Lower lobe of right lung (tissue), 2 donors: Measurements from ENCODE around the gene HYPK. TPM values are rescaled to one million over a fixed set of nuclear protein-coding genes. Genes with fewer than 3 reads are reported as not detected.

ENCODE experiments used
- ATAC-seq, 2 donors: fragments of 200-7000 bp; cut with Tn5 transposase; one replicate each; pipeline ENCODE4 v1.9.1; 2020 to 2022; ENCODE audit warnings: mild to moderate bottlenecking in 2 of 2, moderate library complexity in 2 of 2
- DNase-seq: peaks from one replicate; pipeline ENCODE4 v3.0.0-alpha.2; 2020
- H3K27ac ChIP-seq: fragments of 200-600 bp; one replicate; pipeline ENCODE4 v1.8.0; 2022
- H3K27me3 ChIP-seq: fragments of 200-600 bp; one replicate; pipeline ENCODE4 v1.8.0; 2022; ENCODE audit warnings: low read depth
- H3K36me3 ChIP-seq: fragments of 200-600 bp; one replicate; pipeline ENCODE4 v1.8.0; 2022; ENCODE audit warnings: mild to moderate bottlenecking
- H3K4me1 ChIP-seq: fragments of 200-600 bp; one replicate; pipeline ENCODE4 v1.8.0; 2022
- H3K4me3 ChIP-seq: fragments of 200-600 bp; one replicate; pipeline ENCODE4 v1.8.0; 2022; ENCODE audit warnings: mild to moderate bottlenecking
- H3K9me3 ChIP-seq: fragments of 200-600 bp; one replicate; pipeline ENCODE4 v1.8.0; 2022
- CTCF ChIP-seq: fragments of 200-600 bp; IDR thresholded peaks from one replicate; pipeline ENCODE4 v1.8.0; 2022; ENCODE audit warnings: antibody characterized with exemption, mild to moderate bottlenecking
- intact Hi-C: fragments of 100-400 bp; cut with DNase I; formaldehyde crosslinking; loops from one replicate; pipeline ENCODE4 v1.11.0; 2022
- total RNA-seq: library from RNA; stranded (reverse); fragmentation: NEBNext Ultra II Directional; extraction: Animal tissue kit (Norgen Biotek cat#: 25700); gene quantifications from one replicate; pipeline ENCODE4 v1.2.1, GENCODE V29; 2021
- donor health status: DM: no; HTN: yes; CAD: no; lungs with severe emphysema.

Gene HYPK
- total RNA-seq, 1 donor from 2014 or later = 13.2 TPM

- Histone ChIP-seq H3K36me3 (peaks cover 37% of the 10 kb centered on the region), H3K4me3 (peak within 1 kb of the TSS; percentile 90), H3K9me3 (no peaks in the 10 kb centered on the region), H3K27ac (peak within 1 kb of the TSS; percentile 96), H3K27me3 (no peaks in the 10 kb centered on the region), H3K4me1 (peaks cover 36% of the 10 kb centered on the region)
- ATAC-seq (peak; percentile 97 to 98), DNase-seq (peak; percentile 100)
- TF ChIP-seq CTCF = no peak
- intact Hi-C loops = no loop called here
These were observed 8.2 kb upstream of the HYPK start, which contains the start of gene SERF2 for GRCh38 chr15:43791993-43792760. Gene SERF2 (plus strand): TSS chr15:43792320. CDS start chr15:43792377, 57 bp downstream.

- peak; percentile 31 to 34 for ATAC-seq
- peak overlapping the region; percentile 90 for H3K4me3 ChIP-seq
- no peak for TF ChIP-seq CTCF
- H3K4me1 ChIP-seq = peaks cover 41% of the 10 kb centered on the region
- intact Hi-C loops = no loop called here
- peak overlapping the region; percentile 96 for H3K27ac ChIP-seq
- no peaks in the 10 kb centered on the region for H3K27me3 ChIP-seq
- peaks cover 41% of the 10 kb centered on the region for H3K36me3 ChIP-seq
- peak; percentile 67 for DNase-seq
- no peaks in the 10 kb centered on the region for H3K9me3 ChIP-seq
These were observed 7.5 kb upstream of the HYPK start for GRCh38 chr15:43792761-43793476.

GRCh38 chr15:43793647-43794046 is 6.8 kb upstream of the HYPK start:
- H3K27me3 ChIP-seq = no peaks in the 10 kb centered on the region
- peaks cover 41% of the 10 kb centered on the region for H3K36me3 ChIP-seq
- peak overlapping the region; percentile 90 for H3K4me3 ChIP-seq
- no peak for TF ChIP-seq CTCF
- H3K9me3 ChIP-seq = no peaks in the 10 kb centered on the region
- H3K4me1 ChIP-seq = peaks cover 48% of the 10 kb centered on the region
- peak overlapping the region; percentile 96 for H3K27ac ChIP-seq
- DNase-seq (no peak), ATAC-seq (no peak)
- intact Hi-C loops = no loop called here

GRCh38 chr15:43794269-43795037 is 5.9 kb upstream of the HYPK start:
- peaks cover 49% of the 10 kb centered on the region for H3K36me3 ChIP-seq
- no peaks in the 10 kb centered on the region for H3K27me3 ChIP-seq
- peak overlapping the region; percentile 96 for H3K27ac ChIP-seq
- ATAC-seq (no peak), DNase-seq (no peak)
- peaks cover 52% of the 10 kb centered on the region for H3K4me1 ChIP-seq
- H3K4me3 ChIP-seq = peak overlapping the region; percentile 90
- no peaks in the 10 kb centered on the region for H3K9me3 ChIP-seq
- intact Hi-C loops = no loop called here
- TF ChIP-seq CTCF = no peak

GRCh38 chr15:43795197-43795596 is 5.2 kb upstream of the HYPK start:
- no peaks in the 10 kb centered on the region for H3K9me3 ChIP-seq
- DNase-seq (no peak), ATAC-seq (no peak)
- no peak for TF ChIP-seq CTCF
- peaks cover 54% of the 10 kb centered on the region for H3K36me3 ChIP-seq
- peak overlapping the region; percentile 96 for H3K27ac ChIP-seq
- H3K4me1 ChIP-seq = peaks cover 59% of the 10 kb centered on the region
- H3K4me3 ChIP-seq = no peak overlapping the region
- intact Hi-C loops = no loop called here
- H3K27me3 ChIP-seq = no peaks in the 10 kb centered on the region
